ENCODE measurements around the gene SLC38A9.
"Not testable (repeated sequence)": the region's sequence is repeated elsewhere in the genome, so short reads cannot be mapped to it uniquely, and the experiment has no call there.

Gene SLC38A9

DNA sequence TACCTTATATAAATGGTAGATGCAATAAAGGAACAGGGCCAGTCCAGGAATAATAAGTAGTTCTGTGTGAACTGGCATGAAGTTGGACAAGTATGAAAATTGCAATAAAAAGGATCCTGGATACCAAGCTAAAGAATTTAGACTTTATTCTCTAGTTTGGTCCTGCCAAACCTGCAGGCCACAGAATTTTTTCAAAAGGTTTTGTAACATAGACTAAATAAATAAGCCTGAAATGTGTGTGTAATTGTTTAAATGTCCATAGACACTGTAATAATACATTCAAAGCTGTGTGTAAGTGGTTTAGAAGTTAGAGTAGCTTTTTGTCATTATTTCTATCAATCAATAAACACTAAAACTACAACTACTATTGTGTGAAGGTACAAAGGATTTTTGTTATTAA lies 101.6 kb downstream of the SLC38A9 start:
- no peak for DNase-seq (ENCODE audit: low read depth)

DNA sequence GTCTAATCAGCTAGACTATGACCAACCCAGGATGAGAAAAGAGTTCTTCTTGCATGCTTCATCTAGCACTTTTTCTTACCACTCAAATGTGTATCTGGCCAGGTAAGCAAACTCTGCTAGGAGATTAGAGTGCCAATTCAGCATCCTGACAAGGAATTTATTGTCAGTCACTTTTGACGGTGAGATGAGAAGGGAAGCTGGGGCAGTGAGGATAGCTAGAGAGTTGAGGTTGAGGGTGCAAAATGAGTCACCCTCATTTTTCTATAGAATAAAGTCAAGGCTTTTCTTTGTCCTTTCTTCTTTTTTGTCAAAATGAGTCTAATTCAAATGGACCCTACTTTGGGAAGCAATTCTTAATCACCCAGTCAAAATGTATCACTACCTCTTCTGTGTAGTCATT lies 102.7 kb downstream of the SLC38A9 start:
- no peak for DNase-seq (ENCODE audit: low read depth)

DNA sequence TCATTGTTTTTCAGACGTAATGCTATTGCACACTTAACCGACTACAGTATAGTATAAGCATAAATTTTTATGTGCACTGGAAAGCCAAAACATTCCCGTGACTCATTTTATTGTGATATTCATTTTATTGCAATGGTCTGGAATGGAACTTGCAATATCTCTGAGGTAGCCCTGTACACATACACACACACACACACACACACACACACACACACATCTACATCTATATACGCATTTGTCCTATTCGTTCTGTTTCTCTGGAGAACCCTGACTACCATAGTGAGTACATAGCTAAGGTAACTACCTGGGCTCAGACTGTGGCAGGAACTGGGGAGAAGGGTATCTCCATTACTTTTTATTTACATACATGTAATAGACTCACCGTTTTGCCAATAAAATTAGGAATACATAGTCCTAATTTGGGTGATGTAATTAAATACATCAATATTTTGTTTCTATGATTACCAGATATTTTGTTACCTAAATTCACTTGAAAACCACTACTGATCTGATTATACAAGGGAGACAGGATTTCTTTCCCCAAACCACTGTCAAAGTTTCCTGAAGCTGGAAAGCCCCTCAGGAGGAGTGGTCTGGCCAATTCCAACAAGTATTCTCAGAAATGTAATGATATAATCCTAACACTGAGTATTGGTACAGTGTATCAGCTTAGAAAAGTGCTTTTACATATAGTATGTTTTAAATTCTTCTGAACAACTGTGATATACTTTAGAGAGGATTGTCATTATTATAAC lies 103.4 kb downstream of the SLC38A9 start:
- DNase-seq (ENCODE audit: low read depth), result no peak

DNA sequence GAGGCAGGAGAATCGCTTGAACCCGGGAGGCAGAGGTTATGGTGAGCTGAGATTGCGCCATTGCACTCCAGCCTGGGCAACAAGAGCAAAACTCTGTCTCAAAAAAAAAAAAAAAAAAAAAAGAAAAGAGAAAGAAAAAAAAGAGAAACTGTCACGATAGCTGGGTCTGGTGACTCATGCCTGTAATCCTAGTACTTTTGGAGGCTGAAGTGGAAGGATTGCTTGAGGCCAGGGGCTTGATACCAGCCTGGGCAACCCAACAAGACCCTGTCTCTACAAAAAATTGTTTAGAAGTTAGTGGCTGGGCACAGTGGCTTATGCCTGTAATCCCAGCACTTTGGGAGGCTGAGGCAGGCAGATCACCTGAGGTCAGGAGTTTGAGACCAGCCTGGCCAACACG lies 104.8 kb downstream of the SLC38A9 start:
- not testable (repeated sequence) for DNase-seq (ENCODE audit: low read depth)

DNA sequence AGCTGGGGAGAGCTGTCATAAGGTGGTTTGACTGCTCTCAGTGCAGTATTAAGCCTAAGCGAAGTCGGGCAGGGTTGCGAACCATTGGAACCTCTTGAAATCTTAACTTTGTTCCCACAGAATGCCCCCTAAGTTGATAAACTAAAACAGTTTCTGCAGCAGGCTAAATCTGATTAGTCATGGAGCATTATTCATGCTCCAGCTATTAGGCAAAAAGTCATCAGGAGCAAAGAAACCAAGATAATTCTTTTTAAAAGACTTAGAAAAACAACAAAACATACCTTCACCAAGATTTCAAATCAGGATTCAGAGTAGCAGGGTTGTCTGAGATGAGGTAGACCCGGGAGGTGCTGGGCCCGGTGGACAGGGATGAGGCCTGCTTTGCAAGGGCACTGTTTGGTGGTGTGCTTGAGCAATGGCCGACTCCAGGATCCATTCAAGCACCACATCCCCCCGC lies 107.5 kb downstream of the SLC38A9 start:
- DNase-seq (ENCODE audit: low read depth), result no peak

DNA sequence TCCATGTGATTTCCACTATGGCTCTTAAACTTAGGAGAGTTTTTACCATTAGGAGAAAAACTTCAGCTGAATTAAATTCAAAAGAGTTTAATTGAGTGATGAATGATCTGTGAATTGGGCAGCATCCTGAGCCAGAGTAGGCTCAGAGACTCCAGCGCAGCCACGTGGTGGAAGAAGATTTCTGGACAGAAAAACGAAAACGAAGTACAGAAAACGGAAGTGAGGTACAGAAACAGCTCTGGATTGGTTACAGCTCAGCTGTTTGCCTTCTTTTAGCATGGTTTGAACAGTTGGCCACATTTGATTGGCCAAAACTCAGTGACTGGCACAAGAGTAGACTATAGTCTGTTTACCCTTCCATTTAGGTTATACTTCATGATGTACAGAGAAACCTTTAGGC lies 108.2 kb downstream of the SLC38A9 start:
- DNase-seq (ENCODE audit: low read depth), result no peak

DNA sequence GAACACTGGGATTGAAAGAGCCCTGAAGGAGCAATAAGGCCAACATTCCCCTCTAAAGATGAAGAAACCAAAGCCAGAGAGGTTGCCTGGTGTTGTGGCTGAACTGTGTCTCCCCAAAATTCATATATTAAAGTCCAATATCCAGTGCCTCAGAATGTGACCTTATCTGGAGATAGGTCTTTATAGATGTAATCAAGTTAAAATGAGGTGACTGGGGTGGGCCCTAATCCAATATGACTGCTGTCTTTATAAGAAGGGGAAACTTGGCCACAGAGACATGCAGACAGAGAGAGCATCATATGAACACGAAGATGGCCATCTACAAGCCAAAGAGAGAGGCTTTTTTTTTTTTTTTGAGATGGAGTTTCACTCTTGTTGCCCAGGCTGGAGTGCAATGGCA lies 110.5 kb downstream of the SLC38A9 start:
- no peak for DNase-seq (ENCODE audit: low read depth)

DNA sequence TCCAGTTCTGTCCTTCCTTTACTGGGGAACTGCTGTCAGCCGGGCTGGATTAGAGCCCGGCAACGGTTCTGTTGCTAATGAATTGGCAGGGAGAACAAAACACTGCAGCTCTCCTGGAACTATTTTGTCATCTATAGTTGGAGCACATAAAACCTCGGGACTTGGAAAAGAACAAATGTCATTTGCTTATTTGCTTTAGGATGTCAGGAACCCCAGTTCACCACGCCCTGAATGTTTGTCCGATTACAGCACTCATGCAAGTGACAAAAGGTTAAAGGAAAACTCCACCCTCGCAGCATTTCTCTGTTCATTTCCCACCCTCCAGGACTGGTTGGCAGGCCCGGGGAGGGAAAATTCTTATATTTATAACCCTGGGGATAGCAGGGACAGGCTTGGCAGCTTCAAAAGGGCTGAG lies 110.9 kb downstream of the SLC38A9 start:
- DNase-seq (ENCODE audit: low read depth), result no peak

DNA sequence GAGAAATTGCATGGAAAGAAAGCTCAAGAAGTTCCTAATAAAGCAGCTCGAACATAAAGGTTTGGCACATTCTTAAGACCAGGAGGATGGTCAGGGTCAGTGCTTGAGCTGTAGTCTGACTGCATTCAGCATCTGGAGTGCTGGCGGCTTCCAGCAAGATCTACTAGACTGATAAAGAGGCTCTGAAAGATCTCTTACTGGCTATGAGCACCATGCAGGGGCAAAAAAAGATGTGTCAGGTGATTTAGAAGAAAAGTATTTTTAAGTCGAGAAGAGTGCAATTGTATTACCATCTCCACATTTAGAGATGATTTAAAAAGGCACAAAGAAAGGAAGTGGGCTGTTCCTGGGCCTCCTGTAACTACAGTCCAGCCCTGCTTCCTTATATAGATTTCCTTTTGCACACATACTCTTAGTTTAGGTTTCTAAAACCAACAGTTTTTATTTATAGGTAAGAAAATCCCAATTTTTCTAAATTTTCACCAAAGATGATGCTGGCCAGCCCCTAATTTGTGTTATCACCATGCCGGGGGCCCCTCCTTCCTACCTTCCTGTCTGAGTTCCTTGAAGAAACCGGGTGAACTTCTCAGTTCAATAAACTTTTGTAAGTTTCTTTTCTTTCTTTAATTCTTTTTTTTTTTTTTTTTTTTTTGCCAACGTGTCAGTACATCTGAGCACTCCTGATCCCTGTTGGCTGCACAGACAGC lies 111.5 kb downstream of the SLC38A9 start:
- no peak for DNase-seq (ENCODE audit: low read depth)

DNA sequence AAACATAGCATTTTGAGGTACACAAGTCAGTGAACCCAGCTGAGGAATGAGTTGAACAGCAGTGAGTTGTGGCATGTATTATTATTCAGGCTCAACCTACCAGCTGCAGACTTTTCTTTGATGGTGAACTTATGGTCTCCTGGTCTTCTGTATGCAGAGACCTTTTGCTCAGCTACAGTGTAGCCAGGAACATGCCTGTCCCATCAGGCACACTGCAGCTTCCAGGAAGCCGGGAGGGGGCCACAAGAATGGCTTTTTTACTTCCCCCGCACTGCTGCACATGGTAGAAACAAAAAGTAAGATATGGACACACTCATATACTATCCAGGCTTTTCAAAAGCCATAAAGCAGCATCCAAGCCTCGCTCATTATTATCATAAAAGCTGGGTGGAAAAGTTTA lies 112.0 kb downstream of the SLC38A9 start:
- no peak for DNase-seq (ENCODE audit: low read depth)

DNA sequence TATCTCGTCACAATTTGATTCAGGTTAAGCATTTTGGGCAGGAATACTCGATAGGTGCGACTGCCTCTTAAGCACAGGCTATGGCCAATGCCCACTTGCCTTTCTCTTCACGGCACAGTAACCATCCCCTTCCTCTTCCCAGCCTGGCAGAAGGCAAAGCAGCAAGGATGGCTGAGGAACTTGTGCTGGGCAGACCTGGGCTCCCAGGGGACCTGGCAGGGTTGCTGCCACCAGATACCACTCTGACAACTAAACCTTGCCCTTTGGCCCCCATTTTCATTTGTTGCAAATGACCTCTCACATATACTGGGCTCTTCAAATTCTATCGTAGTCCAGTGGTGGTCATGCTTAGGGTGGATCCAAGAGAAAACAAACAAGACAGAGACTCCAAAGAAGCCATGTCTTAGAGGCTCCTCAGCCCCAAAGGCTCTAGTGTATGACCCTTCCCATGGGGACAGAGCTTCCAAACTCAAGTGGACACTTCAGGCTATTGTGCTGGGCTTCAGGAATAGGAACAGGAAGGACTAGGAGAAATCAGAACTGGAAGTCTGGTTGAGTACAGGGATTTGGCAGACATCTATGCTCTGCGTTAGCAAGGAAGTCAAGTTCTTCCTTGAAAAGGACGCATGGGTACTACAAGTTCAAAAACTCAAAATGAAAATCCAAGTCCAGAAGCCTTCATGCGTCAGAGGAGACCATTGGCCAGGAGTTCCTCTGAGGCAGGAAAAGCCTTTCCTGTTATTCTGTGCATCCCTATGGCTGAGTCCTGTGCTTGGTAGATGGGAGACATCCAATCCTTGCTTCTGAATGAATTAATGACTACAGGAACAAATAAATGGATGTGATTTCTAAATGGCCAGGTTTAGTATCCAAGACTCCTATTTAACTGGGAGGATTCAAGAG lies 112.7 kb downstream of the SLC38A9 start:
- DNase-seq (ENCODE audit: low read depth), result no peak

DNA sequence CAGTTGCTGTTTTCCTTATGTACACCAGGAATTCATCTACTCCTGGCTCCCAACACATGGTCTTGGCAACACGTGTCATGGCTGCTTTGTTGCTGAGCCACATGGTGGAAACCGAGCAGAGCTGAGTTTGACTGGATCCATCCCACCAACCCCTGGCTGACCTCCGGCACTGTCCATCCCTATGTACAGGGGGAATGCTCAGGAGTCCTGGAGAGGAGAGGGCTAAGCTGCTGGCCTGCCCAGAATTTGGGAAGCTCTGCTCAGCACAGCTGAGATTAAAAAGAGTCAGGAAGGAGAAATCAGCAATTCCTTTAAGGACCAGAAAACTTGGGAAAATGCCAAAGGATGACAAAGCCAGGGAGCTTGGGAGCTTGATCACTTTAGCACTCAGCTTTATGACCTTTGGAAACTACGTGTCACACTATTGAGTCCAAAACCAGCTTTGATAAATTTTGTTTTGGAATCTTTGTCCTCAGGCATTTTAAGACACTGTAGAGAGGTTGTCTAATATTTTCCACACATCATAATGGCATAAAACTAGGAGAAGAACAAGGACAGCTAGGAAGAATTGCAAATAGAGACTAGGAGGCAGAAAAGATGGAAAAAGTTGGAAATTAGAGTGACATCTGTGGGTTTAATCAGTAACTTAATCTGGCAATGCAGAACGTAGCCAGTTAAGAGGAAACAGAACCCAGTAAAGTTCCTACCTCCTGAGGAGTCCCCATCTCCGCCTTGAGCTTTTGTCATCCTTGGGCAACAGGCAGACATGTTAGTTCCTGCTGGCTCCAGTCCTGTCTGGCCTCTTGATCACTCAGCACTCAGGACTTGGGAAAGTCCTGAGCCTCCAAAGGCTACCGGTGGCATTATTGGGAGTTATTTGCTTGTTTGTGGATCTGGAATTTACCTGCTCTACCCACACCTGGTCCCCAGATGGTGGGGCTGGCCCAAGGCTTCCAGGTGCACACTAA lies 114.8 kb downstream of the SLC38A9 start:
- DNase-seq (ENCODE audit: low read depth), result no peak

DNA sequence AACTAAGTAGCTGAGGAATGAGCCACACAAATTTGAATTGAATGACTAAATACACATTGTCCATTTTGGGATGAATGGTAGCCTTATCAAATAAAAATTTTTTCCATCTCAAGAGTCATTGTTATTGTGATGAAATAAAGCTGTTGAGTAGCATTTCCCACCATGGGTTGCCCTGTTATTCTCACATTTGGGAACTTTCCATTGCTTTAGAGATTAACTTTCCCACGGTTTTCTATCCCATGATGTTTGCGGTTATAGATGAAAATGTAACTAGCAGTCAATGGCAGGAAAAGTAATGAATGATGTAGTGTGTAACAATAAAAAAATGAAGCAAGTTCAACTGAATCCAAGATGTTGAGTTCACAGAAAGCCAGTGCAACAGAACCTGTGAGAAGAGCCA lies 117.5 kb downstream of the SLC38A9 start:
- no peak for DNase-seq (ENCODE audit: low read depth)

DNA sequence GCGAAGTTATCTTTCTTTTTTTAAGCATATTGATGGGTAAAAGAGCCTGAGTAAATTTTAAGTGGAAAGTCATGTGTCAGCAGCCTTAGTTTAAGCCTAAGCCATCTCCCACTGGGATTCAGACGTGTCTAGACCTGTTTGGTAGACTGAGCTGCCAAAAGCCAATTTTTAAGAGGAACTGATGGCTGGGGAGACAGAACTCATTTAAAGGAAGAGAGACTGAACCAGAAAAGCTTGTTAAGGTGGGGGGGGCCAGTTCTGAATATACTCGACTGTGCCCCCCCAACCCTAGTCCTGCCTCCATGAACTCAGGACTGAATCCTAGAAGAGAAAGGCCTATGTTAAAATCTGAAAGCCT lies 119.0 kb downstream of the SLC38A9 start:
- DNase-seq (ENCODE audit: low read depth), result no peak

DNA sequence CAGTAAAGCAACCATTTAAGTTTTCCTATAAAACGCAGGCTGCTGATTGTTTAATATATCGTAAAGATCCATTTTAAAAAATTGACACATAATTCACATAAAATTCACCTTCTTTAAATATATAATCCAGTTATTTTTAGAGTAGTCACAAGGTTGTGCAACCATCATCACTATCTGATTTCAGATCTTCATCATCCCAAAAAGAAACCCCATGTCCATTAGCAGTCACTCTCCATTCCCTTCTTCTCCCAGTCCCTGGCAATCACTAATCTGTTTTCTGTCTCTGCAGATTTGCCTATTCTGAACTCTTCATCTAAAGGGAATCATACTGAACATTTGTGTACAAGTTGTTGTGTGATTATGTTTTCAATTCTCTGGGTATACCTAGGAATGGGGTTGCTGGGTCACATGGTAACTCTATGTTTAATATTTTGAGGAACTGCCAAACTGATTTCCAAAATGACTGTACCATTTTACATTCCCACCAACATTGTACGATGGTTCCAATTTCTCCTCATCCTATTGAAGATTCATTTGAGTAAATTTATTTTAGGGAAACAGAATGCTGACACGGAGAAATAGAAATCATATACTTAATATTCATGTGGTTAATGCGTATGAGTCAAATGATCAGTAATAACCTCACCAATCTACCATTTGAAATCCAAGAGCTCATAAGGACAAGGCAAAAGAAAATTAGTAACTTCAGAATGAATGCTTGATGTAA lies 119.6 kb downstream of the SLC38A9 start:
- DNase-seq (ENCODE audit: low read depth), result no peak

DNA sequence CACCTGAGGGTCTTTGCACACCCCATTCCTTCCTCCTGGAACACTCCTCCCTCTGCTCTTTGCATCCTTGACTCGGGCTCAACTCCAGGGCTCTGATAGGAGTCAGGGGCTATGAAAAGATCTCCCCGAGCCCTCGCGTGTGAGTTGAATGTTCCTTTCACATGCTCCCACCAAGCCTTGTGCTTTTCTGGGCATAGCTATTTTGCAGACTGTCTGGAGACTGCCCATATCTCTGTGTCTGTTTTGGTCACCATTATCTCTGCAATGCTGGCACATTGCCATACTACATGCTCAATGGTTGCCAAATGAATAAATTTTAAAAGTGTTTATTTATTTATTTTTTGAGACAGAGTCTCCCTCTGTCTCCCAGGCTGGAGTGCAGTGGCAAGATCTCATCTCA lies 120.4 kb downstream of the SLC38A9 start:
- DNase-seq (ENCODE audit: low read depth), result no peak

DNA sequence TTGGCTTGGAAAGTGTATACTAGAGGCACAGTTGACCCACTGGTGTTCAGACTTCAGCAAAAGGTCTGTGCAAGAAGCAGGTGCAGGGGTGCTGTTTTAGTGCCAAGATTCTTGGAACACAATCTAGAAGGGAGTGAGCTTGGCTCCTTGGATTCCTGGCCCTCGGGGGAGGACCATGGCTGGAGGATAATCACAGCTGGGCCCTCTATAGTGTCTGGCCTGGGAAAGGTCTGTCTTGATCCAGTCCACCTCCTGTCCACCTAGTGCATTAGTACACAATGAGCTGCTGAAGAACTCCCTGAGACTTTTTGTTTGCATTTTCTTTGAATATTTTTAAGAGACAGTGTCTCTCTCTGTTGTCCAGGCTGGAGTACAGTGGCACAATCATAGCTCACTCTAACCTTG lies 126.9 kb downstream of the SLC38A9 start:
- DNase-seq (ENCODE audit: low read depth), result no peak

DNA sequence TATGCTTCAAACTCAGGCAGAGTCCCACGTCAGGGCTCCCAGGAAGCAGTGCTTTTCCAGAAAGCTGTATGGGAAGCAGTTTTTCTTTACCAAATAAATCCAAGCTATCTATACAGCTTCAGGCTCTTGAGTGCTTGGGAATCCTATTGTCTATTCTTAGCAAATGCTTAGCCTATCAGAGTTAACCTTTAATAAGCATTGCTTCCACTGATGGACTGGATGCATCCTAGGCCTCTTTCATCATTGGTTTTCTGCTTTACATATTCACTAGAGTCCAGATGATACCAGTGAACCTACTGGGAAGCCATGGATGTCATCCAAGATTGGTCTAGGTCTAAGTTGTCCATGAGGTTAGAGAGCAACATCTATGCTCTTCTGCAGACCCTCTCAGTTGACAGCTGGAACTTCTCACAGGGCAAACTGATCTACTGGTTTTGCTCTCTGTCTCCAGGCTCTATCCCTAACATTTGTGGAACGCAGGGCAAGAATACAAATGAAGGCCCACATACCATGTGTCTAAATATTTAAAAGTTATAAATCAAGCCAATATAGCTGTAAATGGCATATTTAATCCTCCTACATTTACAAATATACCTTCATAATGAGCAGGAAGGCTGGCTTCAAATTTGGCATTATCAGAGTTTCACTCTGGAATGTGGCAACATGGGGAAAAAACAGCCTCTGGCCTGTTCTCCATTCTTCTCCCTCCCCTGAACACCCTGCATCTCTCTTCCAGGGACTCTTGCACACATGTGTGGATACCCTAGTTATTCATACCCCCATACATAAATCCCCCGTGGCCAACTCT lies 127.5 kb downstream of the SLC38A9 start:
- no peak for DNase-seq (ENCODE audit: low read depth)

DNA sequence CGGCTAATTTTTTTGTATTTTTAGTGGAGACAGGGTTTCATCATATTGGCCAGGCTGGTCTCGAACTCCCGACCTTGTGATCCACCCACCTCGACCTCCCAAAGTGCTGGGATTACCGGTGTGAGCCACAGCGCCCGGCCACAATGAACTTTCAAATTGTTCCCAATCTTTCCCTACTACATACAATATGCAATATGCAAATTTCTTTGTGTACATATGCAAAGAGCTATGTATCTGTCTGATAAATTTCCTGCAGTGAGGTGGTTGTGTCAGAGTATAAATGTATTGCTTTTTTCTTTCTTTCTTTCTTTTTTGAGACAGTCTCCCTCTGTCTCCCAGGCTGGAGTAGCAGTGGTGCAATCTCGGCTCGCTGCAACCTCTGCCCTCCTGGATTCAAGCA lies 128.5 kb downstream of the SLC38A9 start:
- no peak for DNase-seq (ENCODE audit: low read depth)

DNA sequence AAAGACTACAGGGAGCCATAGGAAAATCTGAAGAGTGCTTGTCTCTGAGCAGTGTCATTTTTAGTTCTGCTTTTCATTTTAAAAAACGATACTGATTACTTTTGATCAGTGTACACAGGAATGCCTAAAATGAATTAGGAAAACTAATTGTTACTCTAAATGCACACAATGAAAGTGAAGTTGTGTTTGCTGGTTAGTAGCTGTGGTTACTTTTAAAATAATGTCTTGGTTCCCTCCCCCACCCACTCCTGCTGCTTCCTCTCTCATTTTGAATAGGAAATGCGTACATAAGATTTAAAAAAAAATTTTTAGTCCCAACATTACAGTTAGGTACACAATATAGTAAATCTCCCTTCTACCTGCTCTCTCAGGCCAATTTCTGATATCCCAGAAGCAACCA lies 129.9 kb downstream of the SLC38A9 start:
- DNase-seq (ENCODE audit: low read depth), result no peak

Data from activated T-cell treated with anti-CD3 and anti-CD28 coated beads for 1 hour (primary cell).